Kidney (tissue), 14 donors: ENCODE measurements around the gene SNRNP35. TPM values are rescaled to one million over a fixed set of nuclear protein-coding genes. Genes with fewer than 3 reads are reported as not detected.
A peak's percentile ranks its signal among the peaks of the same experiment; 100 is the strongest.

ENCODE experiments used
- DNase-seq, 5 donors: peaks; one replicate each; pipeline ENCODE4 v3.0.0-alpha.2; 2013 to 2020
- FAIRE-seq: peaks from 2 replicates; lab custom pipeline; 2012; peaks lifted over from hg19 to GRCh38; lab: Jason Lieb, UNC
- H3K27ac ChIP-seq, 2 donors: one replicate each; pipeline ENCODE4 v1.7.0; 2013; ENCODE audit warnings: low read depth in 2 of 2, low read length in 2 of 2, inconsistent platforms in 1 of 2
- H3K27me3 ChIP-seq: one replicate; pipeline ENCODE4 v1.7.1; 2013; ENCODE audit warnings: low read length, inconsistent platforms; ENCODE audit not compliant: control insufficient read depth, insufficient read depth
- H3K36me3 ChIP-seq, 3 donors: one replicate each; pipeline versions ENCODE4 v1.7.0 to v1.7.1; 2013; ENCODE audit warnings: low read length in 3 of 3, control low read depth in 1 of 3, inconsistent platforms in 1 of 3; ENCODE audit not compliant: insufficient read depth in 3 of 3, control insufficient read depth in 2 of 3
- H3K4me1 ChIP-seq, 3 donors: one replicate each; pipeline versions ENCODE4 v1.7.0 to v1.7.1; 2013; ENCODE audit warnings: low read length in 3 of 3, inconsistent platforms in 1 of 3, low read depth in 1 of 3; ENCODE audit not compliant: control insufficient read depth in 2 of 3, insufficient read depth in 2 of 3
- H3K4me3 ChIP-seq, 3 donors: one replicate each; pipeline versions ENCODE4 v1.7.0 to v1.8.1; 2013; ENCODE audit warnings: low read length in 3 of 3, control low read depth in 1 of 3, inconsistent platforms in 1 of 3
- H3K9ac ChIP-seq, 3 donors: one replicate each; pipeline versions ENCODE4 v1.7.0 to v1.7.1; 2013; ENCODE audit warnings: low read length in 3 of 3, control low read depth in 1 of 3, inconsistent platforms in 1 of 3
- H3K9me3 ChIP-seq, 3 donors: one replicate each; pipeline versions ENCODE4 v1.7.0 to v1.7.1; 2013; ENCODE audit warnings: low read length in 3 of 3, control low read depth in 1 of 3, inconsistent platforms in 1 of 3; ENCODE audit not compliant: control insufficient read depth in 2 of 3, insufficient read depth in 1 of 3
- CTCF ChIP-seq: IDR thresholded peaks from 3 replicates; pipeline ENCODE4 v1.5.1; 2012; ENCODE audit warnings: mild to moderate bottlenecking, moderate library complexity, borderline replicate concordance; ENCODE audit not compliant: insufficient read depth; ENCODE audit errors: extremely low read depth
- intact Hi-C: fragments of 100-400 bp; cut with DNase I; formaldehyde crosslinking; loops from one replicate; pipeline ENCODE4 v1.11.1; 2022
- polyA plus RNA-seq: library from polyadenylated mRNA; stranded (reverse); fragments of 350-450 nt; fragmentation: Illumina TruSeq; extraction: RNeasy Lipid Tissue Mini Kit (QIAGEN cat#74804); gene quantifications from one replicate; pipeline ENCODE4 v1.2.3, GENCODE V29; 2014; ENCODE audit warnings: low read depth, low replicate concordance; ENCODE audit not compliant: insufficient read depth
- total RNA-seq: library from RNA; stranded (reverse); fragmentation: NEBNext Ultra II Directional; extraction: Animal tissue kit (Norgen Biotek cat#: 25700); gene quantifications from one replicate; pipeline ENCODE4 v1.2.1, GENCODE V29; 2021
- donor health status: control.
- donor health status: control.
- donor health status: control.
- donor health status: control.
- donor health status: control.
- donor health status: DM: yes; HTN: yes; CAD: no.
- donor health status: Normal renal cell carcinoma (clear cell type).

The SNRNP35 gene
- total and polyA plus RNA-seq, 2 donors from 2014 or later, result 23.6 to 51.2 TPM

DNA sequence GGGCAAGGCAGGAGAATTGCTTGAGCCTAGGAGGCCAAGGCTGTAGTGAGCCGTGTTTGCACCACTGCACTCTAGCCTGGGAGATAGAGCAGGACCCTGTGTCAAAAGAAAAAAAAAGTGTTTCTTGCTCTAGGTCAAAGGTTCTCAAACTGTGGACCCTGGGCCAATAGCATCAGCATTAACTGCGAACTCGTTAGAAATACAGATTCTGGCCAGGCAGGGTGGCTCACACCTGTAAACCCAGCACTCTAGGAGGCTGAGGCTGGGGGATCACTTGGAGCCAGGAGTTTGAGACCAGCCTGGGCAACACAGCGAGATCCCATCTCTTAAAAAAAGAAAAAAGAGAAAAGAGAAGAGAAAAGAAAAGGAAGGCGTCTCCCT is 22.3 kb upstream of the SNRNP35 start:
- DNase-seq, result no peak
- Histone ChIP-seq H3K27ac (peak overlapping the region; percentile 67 to 77), H3K27me3 (no peaks in the 10 kb centered on the region), H3K4me3 (peak overlapping the region; percentile 65 to 93 (median 91)), H3K9ac (peak overlapping the region; percentile 57 to 93 (median 87)), H3K36me3 (no peaks in the 10 kb centered on the region), H3K9me3 (no peaks in the 10 kb centered on the region), H3K4me1 (peaks cover 0 to 7% (median 0%) of the 10 kb centered on the region in 3 donors)
- no peak for TF ChIP-seq CTCF
- intact Hi-C loops, result no loop called here
- no peak for FAIRE-seq

- DNase-seq (peak; percentile 86 to 96 (median 88)), FAIRE-seq (no peak)
- H3K36me3 ChIP-seq, result no peaks in the 10 kb centered on the region
- H3K9ac ChIP-seq, result peak within 1 kb of the TSS; percentile 57 to 93 (median 87)
- peak within 1 kb of the TSS; percentile 65 to 93 (median 91) for H3K4me3 ChIP-seq
- intact Hi-C loops, result no loop called here
- peaks cover 0 to 7% (median 0%) of the 10 kb centered on the region in 3 donors for H3K4me1 ChIP-seq
- H3K9me3 ChIP-seq, result no peaks in the 10 kb centered on the region
- H3K27ac ChIP-seq, result peak within 1 kb of the TSS; percentile 67 to 77
- TF ChIP-seq CTCF, result no peak
- H3K27me3 ChIP-seq, result no peaks in the 10 kb centered on the region
Measured at GRCh38 chr12:123436017-123436964, 21.6 kb upstream of the SNRNP35 start, which contains the start of gene RILPL2. TSS of gene RILPL2 (minus strand) at chr12:123436684. CDS start at chr12:123436420, 264 bp downstream.

DNA sequence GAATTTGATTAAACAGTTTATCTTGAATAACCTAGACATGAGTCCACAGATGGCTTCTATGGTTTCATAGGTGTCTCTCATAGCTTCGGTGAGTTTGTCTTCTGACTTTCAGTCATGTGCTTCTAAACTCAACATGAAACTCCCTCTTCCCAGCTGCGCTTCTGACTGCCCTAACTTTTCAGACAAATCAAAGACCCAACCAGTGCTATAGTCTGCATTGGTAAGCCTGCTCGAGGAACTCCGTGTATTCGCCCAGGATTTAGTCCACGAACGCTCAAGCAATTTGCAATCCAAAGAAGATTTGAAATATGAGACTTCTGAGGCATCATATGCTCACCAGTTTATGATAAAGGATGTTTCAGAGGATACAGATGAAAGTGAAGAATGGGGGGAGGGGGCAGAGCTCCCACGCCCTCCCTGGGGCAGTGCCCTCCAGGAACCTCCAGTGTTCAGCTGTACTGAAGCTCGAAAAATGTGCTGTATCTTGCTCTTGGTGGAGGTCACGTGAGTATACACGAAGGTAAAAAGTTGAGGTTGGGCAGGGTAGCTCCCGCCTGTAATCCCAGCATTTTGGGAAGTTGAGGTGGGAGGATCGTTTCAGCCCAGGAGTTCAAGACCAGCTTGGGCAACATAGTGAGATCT is 16.3 kb upstream of the SNRNP35 start:
- H3K9ac ChIP-seq, result no peak overlapping the region
- no peak for FAIRE-seq
- intact Hi-C loops, result no loop called here

More for the DNA sequence above, 16.3 kb upstream of the SNRNP35 start:
- H3K27me3 ChIP-seq, result no peaks in the 10 kb centered on the region
- no peaks in the 10 kb centered on the region for H3K9me3 ChIP-seq
- H3K36me3 ChIP-seq, result no peaks in the 10 kb centered on the region
- TF ChIP-seq CTCF, result no peak
- H3K4me3 ChIP-seq, result no peak overlapping the region
- H3K4me1 ChIP-seq, result peaks cover 0 to 8% (median 5%) of the 10 kb centered on the region in 3 donors
- no peak for DNase-seq
- H3K27ac ChIP-seq, result no peak overlapping the region
